Activated B cell treated with CpG ODN at 0.5 μM for 24 hours (primary cell): ENCODE results near the gene ENTREP1. TPM values are rescaled to one million over a fixed set of nuclear protein-coding genes. Genes with fewer than 3 reads are reported as not detected.

ENCODE experiments used
- ATAC-seq: fragments of 200-7000 bp; cut with Tn5 transposase; one replicate; pipeline ENCODE4 v1.10.0; 2021; ENCODE audit warnings: low read depth, mild to moderate bottlenecking, moderate library complexity
- CTCF ChIA-PET: fragments of 350-600 bp; sonication (Branson Sonifier 250); formaldehyde crosslinking; loops from one replicate; lab custom pipeline; 2021; ENCODE audit warnings: antibody characterized with exemption; lab: Charles Lee
- POLR2A ChIA-PET: fragments of 350-600 bp; sonication (Branson Sonifier 250); formaldehyde crosslinking; loops from one replicate; lab custom pipeline; 2021; ENCODE audit warnings: antibody characterized with exemption; lab: Charles Lee
- DNase-seq: peaks from one replicate; pipeline ENCODE4 v3.0.0; 2022
- H3K27ac Mint-ChIP-seq: one replicate; pipeline ENCODE4 v1.8.0; 2020; ENCODE audit warnings: mixed read lengths
- H3K27me3 Mint-ChIP-seq: one replicate; pipeline ENCODE4 v1.8.0; 2021; ENCODE audit warnings: mixed read lengths
- H3K36me3 Mint-ChIP-seq: one replicate; pipeline ENCODE4 v1.8.0; 2021; ENCODE audit warnings: low read depth, mixed read lengths
- H3K4me1 Mint-ChIP-seq: one replicate; pipeline ENCODE4 v1.8.0; 2021; ENCODE audit warnings: mixed read lengths
- H3K4me3 Mint-ChIP-seq: one replicate; pipeline ENCODE4 v1.8.0; 2020; ENCODE audit warnings: mild to moderate bottlenecking, mixed read lengths
- H3K9me3 Mint-ChIP-seq: one replicate; pipeline ENCODE4 v1.8.0; 2020; ENCODE audit warnings: mixed read lengths
- intact Hi-C: fragments of 100-400 bp; cut with micrococcal nuclease; formaldehyde crosslinking; loops from one replicate; pipeline ENCODE4 v1.15.1; 2024
- total RNA-seq: library from RNA; stranded (reverse); gene quantifications from 2 replicates; pipeline ENCODE4 v1.2.3, GENCODE V29; 2022
- TF ChIP-seq, protein P1 (sequence below): fragments of 200-600 bp; IDR thresholded peaks from one replicate; pipeline ENCODE4 v1.8.0; 2022; ENCODE audit warnings: antibody characterized with exemption, mild to moderate bottlenecking

ENTREP1 gene
- total RNA-seq, 1 donor from 2014 or later: not detected

GRCh38 chr9:69411931-69412740 is 87.1 kb downstream of the ENTREP1 start:
- DNase-seq (no peak), ATAC-seq (no peak)
- Mint-ChIP-seq H3K4me1 (no peaks in the 10 kb centered on the region), H3K9me3 (no peaks in the 10 kb centered on the region), H3K36me3 (no peaks in the 10 kb centered on the region), H3K27me3 (peaks cover 5% of the 10 kb centered on the region), H3K27ac (no peak overlapping the region), H3K4me3 (no peak overlapping the region)
- ChIA-PET POLR2A (no interaction called here), CTCF (no interaction called here)
- intact Hi-C loops: no loop called here
- TF ChIP-seq, protein P1, sequence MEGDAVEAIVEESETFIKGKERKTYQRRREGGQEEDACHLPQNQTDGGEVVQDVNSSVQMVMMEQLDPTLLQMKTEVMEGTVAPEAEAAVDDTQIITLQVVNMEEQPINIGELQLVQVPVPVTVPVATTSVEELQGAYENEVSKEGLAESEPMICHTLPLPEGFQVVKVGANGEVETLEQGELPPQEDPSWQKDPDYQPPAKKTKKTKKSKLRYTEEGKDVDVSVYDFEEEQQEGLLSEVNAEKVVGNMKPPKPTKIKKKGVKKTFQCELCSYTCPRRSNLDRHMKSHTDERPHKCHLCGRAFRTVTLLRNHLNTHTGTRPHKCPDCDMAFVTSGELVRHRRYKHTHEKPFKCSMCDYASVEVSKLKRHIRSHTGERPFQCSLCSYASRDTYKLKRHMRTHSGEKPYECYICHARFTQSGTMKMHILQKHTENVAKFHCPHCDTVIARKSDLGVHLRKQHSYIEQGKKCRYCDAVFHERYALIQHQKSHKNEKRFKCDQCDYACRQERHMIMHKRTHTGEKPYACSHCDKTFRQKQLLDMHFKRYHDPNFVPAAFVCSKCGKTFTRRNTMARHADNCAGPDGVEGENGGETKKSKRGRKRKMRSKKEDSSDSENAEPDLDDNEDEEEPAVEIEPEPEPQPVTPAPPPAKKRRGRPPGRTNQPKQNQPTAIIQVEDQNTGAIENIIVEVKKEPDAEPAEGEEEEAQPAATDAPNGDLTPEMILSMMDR: no peak

GRCh38 chr9:69412741-69413150 is 87.7 kb downstream of the ENTREP1 start:
- Mint-ChIP-seq H3K27ac (no peak overlapping the region), H3K9me3 (no peaks in the 10 kb centered on the region), H3K27me3 (peaks cover 5% of the 10 kb centered on the region), H3K36me3 (no peaks in the 10 kb centered on the region), H3K4me1 (no peaks in the 10 kb centered on the region), H3K4me3 (no peak overlapping the region)
- CTCF ChIA-PET: no interaction called here
- ATAC-seq: no peak
- intact Hi-C loops: no loop called here
- TF ChIP-seq, protein P1: no peak
- DNase-seq: no peak
- POLR2A ChIA-PET: no interaction called here

DNA sequence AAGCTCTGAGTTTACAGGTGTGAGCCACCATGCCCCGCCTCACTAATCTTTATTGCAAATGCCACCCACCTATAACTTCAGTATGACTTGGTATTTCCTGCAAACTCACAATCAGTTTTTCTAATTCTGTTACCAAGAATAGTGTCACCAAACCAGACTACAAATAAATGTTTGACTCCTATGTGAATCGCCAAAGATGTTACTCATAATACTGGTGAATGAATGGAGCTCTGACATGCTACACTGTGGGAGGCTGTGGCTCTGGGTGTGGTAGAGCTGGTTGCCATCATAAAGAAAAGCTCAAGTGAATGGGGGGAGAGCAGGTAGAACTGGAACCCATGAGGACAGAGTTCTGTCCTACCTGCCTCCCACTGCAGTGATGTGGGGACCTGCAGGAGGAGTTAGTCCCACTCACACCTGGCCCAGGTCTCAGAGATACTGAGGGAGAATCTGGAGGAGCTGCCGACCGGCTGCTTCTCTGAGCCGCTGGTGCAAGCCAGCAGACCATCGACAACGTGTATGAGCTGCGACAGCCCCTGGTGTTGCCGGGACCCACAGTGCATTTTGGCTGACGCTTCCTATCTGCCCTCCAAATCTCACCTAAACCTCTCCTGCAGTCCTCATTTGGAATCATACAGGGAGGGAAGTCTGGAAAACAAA is 95.7 kb downstream of the ENTREP1 start:
- intact Hi-C loops: loop anchor here (5.0 kb wide), 1 partner anchor 368 kb away; no protein-coding TSS in a partner anchor
- CTCF ChIA-PET: interaction anchor here (1.2 to 6.5 kb wide), 6 partner anchors 9 to 691 kb away, joined by 3 to 49 read pairs (median 10); no protein-coding TSS in a partner anchor
- TF ChIP-seq, protein P1: no peak
- H3K27me3 Mint-ChIP-seq: peaks cover 15% of the 10 kb centered on the region
- POLR2A ChIA-PET: no interaction called here
- no peak for DNase-seq
- H3K27ac Mint-ChIP-seq: no peak overlapping the region
- no peaks in the 10 kb centered on the region for H3K9me3 Mint-ChIP-seq
- no peak for ATAC-seq
- no peak overlapping the region for H3K4me3 Mint-ChIP-seq
- H3K4me1 Mint-ChIP-seq: no peaks in the 10 kb centered on the region
- no peaks in the 10 kb centered on the region for H3K36me3 Mint-ChIP-seq

DNA sequence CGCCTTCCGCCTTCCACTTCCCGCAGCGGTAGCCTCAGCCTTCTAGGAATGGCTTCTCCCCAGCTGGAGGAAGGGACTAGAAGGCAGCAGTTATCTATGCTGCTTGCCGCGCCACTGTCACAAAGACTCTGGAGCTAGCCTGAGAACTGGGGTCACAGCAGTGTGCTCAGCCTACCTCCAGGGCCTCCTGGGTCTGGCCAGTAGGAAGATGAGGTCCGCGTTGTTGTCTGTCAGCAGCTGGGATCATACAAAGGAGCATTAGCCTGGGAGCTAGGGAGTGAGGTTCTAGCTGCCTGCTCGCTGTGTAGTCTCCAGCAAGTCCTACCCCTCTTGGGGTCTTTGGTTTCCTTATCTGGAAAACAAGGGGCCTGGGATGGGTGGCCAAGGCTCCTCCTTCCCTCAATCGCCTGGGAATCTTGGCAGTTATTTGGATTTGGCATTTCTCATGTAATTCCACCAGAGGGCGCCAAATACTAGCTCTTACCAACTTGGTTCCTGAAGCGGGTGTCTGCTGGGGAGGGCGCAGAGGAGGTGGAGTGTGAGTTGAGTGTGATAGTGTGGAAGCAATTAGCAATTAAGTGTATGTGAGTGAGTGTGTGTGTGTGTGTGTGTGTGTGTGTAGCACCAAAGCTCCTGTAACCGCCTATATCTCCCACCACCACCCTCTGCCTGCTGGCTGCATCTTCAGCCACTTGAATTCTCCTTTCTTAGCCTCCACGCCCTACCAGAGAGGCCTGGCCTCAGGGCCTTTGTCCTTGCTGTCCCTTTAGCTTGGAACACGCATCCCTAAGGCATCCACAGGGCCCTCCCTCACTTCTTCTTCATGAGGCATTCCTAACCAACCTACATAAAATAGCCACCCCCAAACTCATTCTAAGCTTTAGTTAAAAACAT is 97.1 kb downstream of the ENTREP1 start:
- TF ChIP-seq, protein P1: no peak
- intact Hi-C loops: loop anchor here (2.0 to 5.0 kb wide), 4 partner anchors 370 to 689 kb away; no protein-coding TSS in a partner anchor
- DNase-seq (no peak), ATAC-seq (no peak)
- ChIA-PET POLR2A (no interaction called here), CTCF (interaction anchor here (0.7 to 6.5 kb wide), 14 partner anchors 11 to 1180 kb away, joined by 3 to 49 read pairs (median 5); no protein-coding TSS in a partner anchor)
- Mint-ChIP-seq H3K27ac (no peak overlapping the region), H3K4me3 (no peak overlapping the region), H3K36me3 (no peaks in the 10 kb centered on the region), H3K4me1 (no peaks in the 10 kb centered on the region), H3K27me3 (peaks cover 15% of the 10 kb centered on the region), H3K9me3 (no peaks in the 10 kb centered on the region)
